Hepatocyte (in vitro differentiated cells): ENCODE data around the gene UPF1. TPM values are rescaled to one million over a fixed set of nuclear protein-coding genes. Genes with fewer than 3 reads are reported as not detected.

Experiments used
- DNase-seq: peaks from one replicate; pipeline ENCODE4 v3.0.0-alpha.2; 2016; ENCODE audit warnings: low spot score
- H2AFZ ChIP-seq: fragments of 200-600 bp; sonication (generic); 2 replicates; pipeline ENCODE4 v1.6.0; 2016; ENCODE audit warnings: antibody characterized with exemption, mild to moderate bottlenecking
- H3K27ac ChIP-seq: fragments of 200-600 bp; sonication (generic); 2 replicates; pipeline ENCODE4 v1.5.1; 2016; ENCODE audit warnings: mild to moderate bottlenecking
- H3K27me3 ChIP-seq: fragments of 200-600 bp; sonication (generic); 2 replicates; pipeline ENCODE4 v1.6.1; 2016
- H3K36me3 ChIP-seq: fragments of 200-600 bp; sonication (generic); replicated peaks from 2 replicates; pipeline ENCODE4 v1.5.1; 2016; ENCODE audit warnings: low read depth; ENCODE audit not compliant: insufficient read depth
- H3K4me1 ChIP-seq: fragments of 200-600 bp; sonication (generic); 2 replicates; pipeline ENCODE4 v1.5.1; 2016; ENCODE audit warnings: mild to moderate bottlenecking, moderate library complexity; ENCODE audit not compliant: insufficient read depth
- H3K4me2 ChIP-seq: fragments of 200-600 bp; sonication (generic); 2 replicates; pipeline ENCODE4 v1.6.0; 2016
- H3K4me3 ChIP-seq: fragments of 200-600 bp; sonication (generic); 2 replicates; pipeline ENCODE4 v1.5.1; 2016; ENCODE audit warnings: mild to moderate bottlenecking
- H3K79me2 ChIP-seq: fragments of 200-600 bp; sonication (generic); 2 replicates; pipeline ENCODE4 v1.6.0; 2017; ENCODE audit warnings: mild to moderate bottlenecking
- H3K9me2 ChIP-seq: fragments of 200-600 bp; sonication (generic); replicated peaks from 2 replicates; pipeline ENCODE4 v1.6.0; 2017; ENCODE audit warnings: mild to moderate bottlenecking; ENCODE audit not compliant: insufficient read depth
- H3K9me3 ChIP-seq: fragments of 200-600 bp; sonication (generic); 2 replicates; pipeline ENCODE4 v1.5.1; 2016; ENCODE audit warnings: low read depth, mild to moderate bottlenecking
- H4K20me1 ChIP-seq: fragments of 200-600 bp; sonication (generic); 2 replicates; pipeline ENCODE4 v1.6.0; 2016; ENCODE audit warnings: mild to moderate bottlenecking; ENCODE audit not compliant: insufficient read depth, poor library complexity, severe bottlenecking
- CTCF ChIP-seq: fragments of 200-600 bp; sonication (generic); IDR thresholded peaks from 2 replicates; pipeline ENCODE4 v1.5.1; 2016; ENCODE audit warnings: antibody characterized with exemption, mild to moderate bottlenecking; ENCODE audit not compliant: poor library complexity
- EZH2 ChIP-seq: fragments of 200-600 bp; sonication (generic); IDR thresholded peaks from 2 replicates; pipeline ENCODE4 v1.6.1; 2016; ENCODE audit warnings: antibody characterized with exemption, mild to moderate bottlenecking, borderline replicate concordance
- EZH2phosphoT487 ChIP-seq: fragments of 200-600 bp; sonication (generic); IDR thresholded peaks from one replicate; pipeline ENCODE4 v1.6.1; 2018; ENCODE audit warnings: antibody characterized with exemption, mild to moderate bottlenecking, low read depth, moderate library complexity; ENCODE audit not compliant: unreplicated experiment, severe bottlenecking
- WGBS: methylation state at CpG from one replicate; pipeline ENCODE4 v1.1.6; 2016; ENCODE audit warnings: low lambda C conversion rate; ENCODE audit errors: missing lambda C conversion rate; 5-methylcytosine and 5-hydroxymethylcytosine counted together
- polyA plus RNA-seq: library from polyadenylated mRNA; unstranded; fragments of >200 nt; fragmentation: Nextera tagmentation; extraction: Ambion mirVana; gene quantifications from 2 replicates; pipeline ENCODE4 v1.2.1, GENCODE V29; 2016
- total RNA-seq: library from RNA; depleted of rRNA; stranded (reverse); fragments of >200 nt; gene quantifications from 2 replicates; pipeline ENCODE4 v1.2.3, GENCODE V29; 2014

The UPF1 gene
- total and polyA plus RNA-seq, 2 experiments from 2014 or later = 27.0 to 47.2 TPM

GRCh38 chr19:18898607-18899408 lies 67.0 kb downstream of the UPF1 start:
- Histone ChIP-seq H3K4me2 (no peak overlapping the region), H3K4me3 (no peak overlapping the region), H3K9me3 (no peaks in the 10 kb centered on the region), H3K4me1 (peaks cover 6% of the 10 kb centered on the region), H3K9me2 (no peaks in the 10 kb centered on the region), H3K36me3 (no peaks in the 10 kb centered on the region), H2AFZ (no peak overlapping the region), H3K79me2 (no peaks in the 10 kb centered on the region), H3K27ac (no peak overlapping the region), H3K27me3 (peaks cover 4% of the 10 kb centered on the region), H4K20me1 (peaks cover 2% of the 10 kb centered on the region)
- WGBS = 70% methylated on average over 18 of the region's 18 CpGs
- DNase-seq = no peak
- TF ChIP-seq EZH2phosphoT487 (no peak), EZH2 (no peak), CTCF (no peak)

GRCh38 chr19:18899624-18900560 lies 68.1 kb downstream of the UPF1 start:
- H3K4me1 ChIP-seq = peaks cover 6% of the 10 kb centered on the region
- H3K9me3 ChIP-seq = no peaks in the 10 kb centered on the region
- WGBS = 93% methylated on average over 16 of the region's 20 CpGs
- peaks cover 4% of the 10 kb centered on the region for H3K27me3 ChIP-seq
- no peaks in the 10 kb centered on the region for H3K79me2 ChIP-seq
- H3K9me2 ChIP-seq = no peaks in the 10 kb centered on the region
- TF ChIP-seq CTCF (no peak), EZH2 (no peak), EZH2phosphoT487 (no peak)
- no peak overlapping the region for H3K27ac ChIP-seq
- no peaks in the 10 kb centered on the region for H3K36me3 ChIP-seq
- H2AFZ ChIP-seq = no peak overlapping the region
- H3K4me2 ChIP-seq = no peak overlapping the region
- H3K4me3 ChIP-seq = no peak overlapping the region
- no peak for DNase-seq
- peaks cover under 1% of the 10 kb centered on the region for H4K20me1 ChIP-seq

- H3K4me2 ChIP-seq = no peak overlapping the region
- peaks cover 4% of the 10 kb centered on the region for H3K27me3 ChIP-seq
- no peak overlapping the region for H2AFZ ChIP-seq
- TF ChIP-seq EZH2phosphoT487 = no peak
- TF ChIP-seq CTCF = no peak
- no peak for TF ChIP-seq EZH2
- no peaks in the 10 kb centered on the region for H3K36me3 ChIP-seq
- H3K79me2 ChIP-seq = no peaks in the 10 kb centered on the region
- DNase-seq = no peak
- H3K4me1 ChIP-seq = peaks cover 6% of the 10 kb centered on the region
- H3K4me3 ChIP-seq = no peak overlapping the region
- H3K27ac ChIP-seq = no peak overlapping the region
- no peaks in the 10 kb centered on the region for H4K20me1 ChIP-seq
- WGBS = 96% methylated on average over 17 of the region's 17 CpGs
- no peaks in the 10 kb centered on the region for H3K9me3 ChIP-seq
- no peaks in the 10 kb centered on the region for H3K9me2 ChIP-seq
These were observed 69.1 kb downstream of the UPF1 start for GRCh38 chr19:18900700-18901481.
